GM18951 (cell line): ENCODE results near the gene ABLIM1.

ENCODE experiments used
- POLR2A ChIP-seq: IDR thresholded peaks from 4 replicates; pipeline ENCODE4 v1.6.1; 2011; ENCODE audit warnings: mild to moderate bottlenecking; ENCODE audit not compliant: insufficient read length, insufficient read depth; ENCODE audit errors: extremely low read depth
- in situ Hi-C: fragments of 300-500 bp; cut with MboI; formaldehyde crosslinking; loops from one replicate; pipeline ENCODE4 v1.12.0; 2022; ENCODE audit warnings: low sequenced_read_pairs, mixed read lengths, inconsistent platforms; ENCODE audit not compliant: unreplicated experiment

Gene ABLIM1

DNA sequence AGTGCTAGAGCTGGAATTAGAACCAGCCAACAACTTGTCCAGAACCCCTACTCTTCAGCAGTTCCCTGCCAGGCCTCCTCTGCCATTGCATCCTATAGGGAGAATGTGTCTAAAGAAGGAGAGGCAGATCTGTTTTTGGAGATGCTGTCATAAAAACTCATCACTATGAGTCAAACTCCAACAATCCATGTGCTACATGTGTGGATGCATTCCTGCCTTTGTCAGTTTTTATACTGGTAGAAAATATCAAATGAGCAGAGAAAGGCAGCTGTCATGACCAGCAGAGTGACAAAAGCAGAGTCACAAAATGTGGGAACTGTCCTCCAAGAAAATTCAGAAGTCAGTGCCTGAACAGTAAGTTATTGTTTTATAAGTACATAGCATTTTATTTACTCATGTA lies 93.0 kb downstream of the ABLIM1 start:
- in situ Hi-C loops: no loop called here
- no peak for TF ChIP-seq POLR2A

DNA sequence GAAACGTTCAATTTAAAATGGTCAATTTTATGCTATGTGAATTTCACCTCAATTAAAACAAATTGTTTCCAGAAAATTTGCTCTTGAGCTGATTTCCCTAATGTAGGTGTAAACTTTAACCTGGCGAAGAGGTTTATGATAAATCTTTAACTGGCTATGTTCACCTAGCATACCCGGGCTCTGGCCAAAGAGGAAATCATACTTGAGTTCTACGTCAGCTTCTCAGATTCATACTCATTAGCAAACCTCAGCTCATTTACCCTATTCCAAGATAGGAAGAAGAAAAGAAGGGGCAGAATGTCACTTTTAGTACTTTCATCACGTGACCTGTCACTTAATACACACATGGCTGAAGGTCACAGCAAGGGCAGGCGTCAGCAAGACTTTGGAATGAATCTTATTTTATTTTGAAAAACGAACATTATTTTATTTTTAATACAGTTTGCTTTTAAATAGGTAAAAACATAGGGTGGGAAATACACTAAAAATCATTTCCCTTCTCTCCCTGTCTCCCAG lies 97.0 kb downstream of the ABLIM1 start:
- in situ Hi-C loops: no loop called here
- TF ChIP-seq POLR2A: no peak

DNA sequence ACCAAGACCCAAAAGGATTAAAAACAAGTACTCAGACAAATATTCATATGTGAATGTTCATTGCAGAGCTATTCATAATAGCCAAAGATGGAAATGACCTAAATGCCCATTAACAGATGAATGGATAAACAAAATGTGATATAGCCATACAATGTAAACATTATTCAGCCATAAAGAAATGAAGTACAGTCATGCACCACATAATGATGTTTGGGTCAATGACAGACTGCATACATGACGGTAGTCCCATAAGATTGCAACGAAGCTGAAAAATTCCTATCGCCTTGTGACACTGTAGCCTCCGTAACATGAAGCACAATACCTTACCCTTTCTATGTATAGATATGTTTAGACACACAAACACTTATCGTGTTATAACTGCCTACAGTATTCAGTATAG lies 97.9 kb downstream of the ABLIM1 start:
- in situ Hi-C loops: no loop called here
- TF ChIP-seq POLR2A: no peak

DNA sequence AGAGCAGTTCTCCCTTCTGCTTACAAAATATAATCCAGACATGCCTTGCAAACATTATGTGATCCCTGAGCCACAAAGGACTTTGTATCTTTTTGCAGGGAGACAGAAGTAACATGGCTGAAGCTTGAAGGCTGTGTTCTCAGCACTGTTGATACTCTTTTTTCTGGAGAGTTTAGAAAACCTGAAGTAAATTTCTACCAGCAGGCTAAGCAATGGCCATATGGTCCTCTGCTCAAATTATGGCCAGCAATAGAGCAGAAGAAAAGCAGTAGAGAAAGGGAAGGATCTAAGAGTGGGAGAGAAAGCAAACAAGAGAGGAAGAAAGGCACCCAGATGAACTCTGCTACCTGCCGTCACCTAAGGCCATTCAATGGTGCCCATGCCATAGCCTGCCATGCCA lies 98.4 kb downstream of the ABLIM1 start:
- no peak for TF ChIP-seq POLR2A
- in situ Hi-C loops: no loop called here

DNA sequence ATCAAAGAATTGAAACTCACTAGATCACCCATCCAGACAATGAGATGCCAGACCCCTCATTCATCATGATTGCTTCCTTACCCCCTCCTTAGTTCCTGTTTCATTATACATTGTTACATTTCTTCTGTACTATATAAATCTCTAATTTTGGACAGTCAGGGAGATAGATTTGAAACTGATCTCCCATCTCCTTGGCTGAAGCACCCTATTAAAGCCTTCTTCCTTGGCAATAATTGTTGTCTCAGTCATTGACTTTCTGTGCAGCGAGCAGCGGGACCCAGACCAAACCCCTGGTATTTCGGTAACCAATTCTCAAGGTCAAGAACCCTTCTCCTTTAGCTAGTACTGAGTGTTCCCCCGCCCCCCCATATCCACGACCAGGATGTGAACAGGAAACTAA lies 100.2 kb downstream of the ABLIM1 start:
- in situ Hi-C loops: no loop called here
- no peak for TF ChIP-seq POLR2A

DNA sequence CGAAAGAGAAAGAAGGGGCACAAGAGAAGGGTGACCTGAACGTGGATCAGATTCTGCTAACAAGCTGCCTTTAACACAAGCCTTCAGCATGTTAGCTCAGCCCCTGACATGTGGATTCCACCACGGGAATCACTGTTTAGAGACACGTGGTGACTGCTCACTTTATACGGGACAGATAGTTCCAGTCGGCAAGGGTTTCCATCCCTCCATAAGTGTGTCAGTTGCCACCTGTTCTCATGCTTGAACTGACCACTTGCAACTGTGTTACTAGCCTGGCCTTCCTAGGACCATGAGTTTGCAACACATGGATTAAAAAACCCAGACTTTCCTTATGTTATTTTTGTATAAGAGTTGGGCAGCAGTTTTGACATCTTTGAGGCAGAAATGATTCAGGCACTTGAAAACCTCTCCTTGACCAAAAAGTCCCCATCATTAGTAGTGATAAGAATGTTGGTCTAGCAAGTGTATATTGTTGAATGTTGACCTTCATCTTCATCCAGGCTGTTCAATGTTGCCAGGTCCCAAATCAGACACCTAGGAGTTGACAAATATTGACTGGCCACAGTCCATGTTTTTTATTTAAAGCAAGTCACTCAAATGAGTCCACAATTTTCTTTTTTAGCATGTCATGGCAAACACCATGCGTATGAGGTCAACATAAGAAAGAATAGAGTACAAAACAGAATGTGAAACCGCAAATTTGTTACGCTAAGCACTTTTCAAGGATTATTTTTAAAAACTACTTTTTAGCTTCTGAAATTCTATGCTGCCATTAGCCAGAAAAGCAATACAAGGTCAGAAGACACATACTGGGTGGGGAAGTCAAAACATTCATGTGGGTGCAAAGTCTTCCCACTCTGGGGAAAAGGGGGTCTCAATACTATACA lies 101.6 kb downstream of the ABLIM1 start:
- in situ Hi-C loops: no loop called here
- no peak for TF ChIP-seq POLR2A

DNA sequence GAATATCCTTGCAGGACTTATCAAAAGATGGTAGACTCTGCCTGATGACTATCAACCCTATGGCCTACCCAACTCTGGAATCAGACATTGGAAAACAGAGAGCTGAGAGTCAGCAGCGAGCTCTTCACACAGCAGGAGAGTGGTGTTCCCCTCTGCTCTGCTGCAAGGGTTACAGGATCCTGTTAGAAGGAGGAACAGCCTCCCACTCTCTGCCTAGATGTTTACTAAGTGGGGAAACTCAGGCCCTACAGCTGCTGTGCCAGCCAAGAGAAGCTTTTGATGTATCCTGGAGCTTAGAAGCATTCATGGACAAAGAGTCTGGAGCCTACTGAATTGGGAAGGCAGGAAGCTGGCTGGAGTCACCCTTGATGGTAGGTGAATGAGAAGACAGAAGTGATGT lies 104.6 kb downstream of the ABLIM1 start:
- in situ Hi-C loops: no loop called here
- no peak for TF ChIP-seq POLR2A

DNA sequence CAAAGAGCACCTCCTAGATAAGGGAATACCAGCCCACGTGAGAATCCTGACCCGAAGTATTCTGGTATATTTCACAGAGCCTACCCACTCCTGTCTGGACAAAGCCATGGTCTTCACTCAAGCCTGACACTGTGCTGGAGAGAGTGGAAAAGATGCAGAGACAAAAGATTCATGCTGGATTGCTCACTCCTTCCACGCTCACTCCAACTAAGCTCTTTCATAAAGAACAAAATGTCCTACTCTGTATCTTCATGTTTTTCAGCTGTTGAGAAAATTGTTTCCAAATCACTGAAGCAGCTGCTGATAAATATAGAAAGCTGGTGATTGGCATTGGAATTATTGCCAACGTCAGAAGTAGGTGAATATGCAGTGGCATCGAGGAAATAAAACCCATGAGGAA lies 106.0 kb downstream of the ABLIM1 start:
- TF ChIP-seq POLR2A: no peak
- in situ Hi-C loops: no loop called here

DNA sequence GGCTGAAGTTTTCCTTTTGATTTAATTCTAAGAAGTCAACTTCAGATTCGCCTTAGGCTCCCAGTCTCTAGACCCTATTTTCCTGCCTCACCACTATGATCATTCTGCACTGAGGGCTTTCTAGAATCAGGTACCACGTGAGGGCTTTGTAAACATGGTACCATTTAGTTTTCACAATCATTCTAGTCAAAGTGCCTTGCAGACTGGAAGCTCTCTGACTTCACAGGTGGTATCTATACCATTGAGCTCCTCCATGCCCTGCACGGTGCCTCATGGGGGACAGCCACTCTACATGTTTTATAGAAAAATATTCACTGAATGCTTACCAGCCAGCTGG lies 106.5 kb downstream of the ABLIM1 start:
- in situ Hi-C loops: no loop called here
- TF ChIP-seq POLR2A: no peak

DNA sequence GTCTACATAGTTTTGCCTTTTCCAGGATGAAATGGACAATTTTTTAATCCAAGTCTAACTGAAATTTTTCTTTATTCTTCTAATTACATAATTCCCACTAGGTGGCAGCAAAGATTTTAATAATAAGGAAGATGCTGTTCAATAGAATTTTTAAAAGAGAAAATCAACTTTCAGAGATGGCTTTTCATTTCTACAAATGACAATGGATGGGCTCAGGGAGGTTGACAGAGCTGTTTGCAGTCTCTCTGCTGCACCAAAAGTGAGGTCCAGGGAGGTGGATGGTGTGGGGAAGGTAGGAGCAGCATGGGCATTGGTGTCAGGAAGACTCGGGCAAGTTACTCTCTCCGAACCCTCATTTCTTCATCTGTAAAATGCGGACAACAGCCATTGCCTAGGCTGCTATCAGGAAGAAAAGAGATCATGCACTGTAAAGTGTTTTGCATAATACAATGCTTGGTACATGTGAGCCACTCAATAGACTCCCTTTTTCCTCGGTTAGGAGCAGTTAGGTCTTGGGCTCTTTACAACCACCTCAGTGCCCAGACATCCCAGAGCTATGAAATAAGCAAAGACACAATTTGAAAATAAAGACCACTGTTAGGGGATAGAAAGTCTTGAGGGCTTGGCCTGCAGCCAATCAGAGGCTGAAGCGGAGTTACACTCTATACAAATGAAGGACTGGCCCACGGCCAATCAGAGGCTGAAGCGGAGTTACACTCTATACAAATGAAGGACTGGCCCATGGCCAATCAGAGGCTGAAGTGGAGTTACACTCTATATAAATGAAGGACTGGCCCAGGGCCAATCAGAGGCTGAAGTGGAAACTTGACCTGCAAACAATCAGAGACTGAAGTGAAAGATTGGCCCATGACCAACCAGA lies 107.1 kb downstream of the ABLIM1 start:
- in situ Hi-C loops: no loop called here
- no peak for TF ChIP-seq POLR2A

DNA sequence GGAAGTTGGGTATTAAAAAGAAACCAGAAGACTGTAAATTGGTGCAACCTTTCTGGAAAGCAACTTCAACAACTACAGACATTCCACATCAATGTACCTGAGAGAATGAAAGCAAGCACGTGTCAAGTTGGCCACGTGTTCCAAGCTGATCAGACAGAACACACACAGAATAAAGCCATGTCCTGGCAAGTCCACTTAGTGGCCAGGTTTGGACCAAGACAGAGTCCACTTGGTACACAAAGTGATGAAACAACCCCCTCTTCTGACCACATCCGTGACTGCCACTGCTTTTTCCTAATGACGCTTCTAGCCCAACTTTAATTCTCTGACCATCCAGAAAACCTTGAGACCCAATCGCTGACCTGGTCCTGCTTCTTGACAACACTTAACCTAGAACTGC lies 109.4 kb downstream of the ABLIM1 start:
- TF ChIP-seq POLR2A: no peak
- in situ Hi-C loops: no loop called here

DNA sequence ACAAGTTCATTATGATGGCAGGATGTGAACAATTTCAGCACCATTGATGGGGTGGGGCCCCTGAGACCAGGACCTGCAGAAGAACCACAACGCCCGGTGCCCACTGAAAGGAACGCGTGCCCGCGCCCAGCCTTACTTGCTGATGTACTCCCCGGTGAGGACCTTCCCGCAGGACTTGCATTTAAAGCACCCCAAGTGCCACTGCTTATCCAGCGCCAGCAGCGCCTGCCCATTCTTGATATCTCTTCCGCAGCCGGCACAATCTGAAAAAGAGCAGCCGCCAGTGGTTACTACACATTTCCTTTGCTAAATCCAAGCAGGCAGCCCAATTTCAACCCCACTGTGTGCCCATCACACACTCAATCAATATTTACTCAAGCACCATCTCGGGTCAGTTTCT lies 110.6 kb downstream of the ABLIM1 start:
- in situ Hi-C loops: no loop called here
- TF ChIP-seq POLR2A: no peak

DNA sequence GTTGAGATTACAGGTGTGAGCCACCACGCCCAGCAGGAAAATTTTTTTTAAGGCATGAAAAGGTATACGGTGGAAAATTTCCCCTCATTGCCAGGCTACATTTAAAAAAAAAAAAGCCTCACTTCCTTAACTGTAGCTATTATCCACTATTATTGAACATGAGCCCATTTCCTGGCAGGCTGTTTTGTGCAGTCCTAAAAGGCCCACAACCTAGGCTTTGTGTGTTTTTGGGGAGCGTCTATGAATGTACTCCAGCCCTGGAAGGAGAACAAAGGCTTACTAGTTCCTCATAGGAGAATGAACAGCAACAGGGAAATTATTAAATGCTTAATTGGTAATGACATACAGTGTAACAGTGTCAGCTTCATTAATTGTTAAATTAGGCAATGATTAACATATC lies 111.0 kb downstream of the ABLIM1 start:
- in situ Hi-C loops: no loop called here
- TF ChIP-seq POLR2A: no peak

DNA sequence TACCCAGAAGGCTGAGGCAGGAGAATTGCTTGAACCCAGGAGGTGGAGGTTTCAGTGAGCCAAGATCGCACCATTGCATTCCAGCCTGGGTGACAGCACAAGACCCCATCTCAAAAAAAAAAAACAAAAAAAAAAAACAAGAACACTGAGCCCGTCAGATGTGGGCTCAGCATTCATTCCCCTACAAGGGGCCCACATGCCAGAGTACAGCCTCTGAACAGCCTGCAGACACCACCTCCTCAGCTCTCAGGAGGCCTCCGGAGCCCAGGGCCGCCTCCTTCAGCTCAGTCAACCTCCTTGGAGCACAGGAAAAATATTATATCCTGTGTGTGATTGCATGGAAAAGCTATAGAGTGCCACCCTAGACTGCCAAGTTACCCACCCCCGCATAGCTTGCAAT lies 112.3 kb downstream of the ABLIM1 start:
- in situ Hi-C loops: no loop called here
- TF ChIP-seq POLR2A: no peak
